Measurements from ENCODE around the gene NEK10. TPM values are rescaled to one million over a fixed set of nuclear protein-coding genes. Genes with fewer than 3 reads are reported as not detected.
"Not testable (repeated sequence)": the region's sequence is repeated elsewhere in the genome, so short reads cannot be mapped to it uniquely, and the experiment has no call there.

The NEK10 gene
- total RNA-seq, result 4.1 TPM
- 1.0 TPM for polyA plus RNA-seq (ENCODE audit: insufficient read depth, low read depth, low replicate concordance)
- long read RNA-seq, donor 1, result 0 reads
- long read RNA-seq, donor 2, result 0 reads
- long read RNA-seq, donor 3, result 0 reads
- long read RNA-seq, donor 4, result 0 reads
- long read RNA-seq, donor 5, result 0 reads
- long read RNA-seq, donor 6, result 0 reads
- long read RNA-seq, donor 7, result 0 reads
- long read RNA-seq, donor 8, result 0 reads
- long read RNA-seq, donor 9, result 0 reads
- long read RNA-seq, donor 10, result 0 reads

GRCh38 chr3:27368831-27369607 is at the start of gene NEK10:
Gene NEK10 (minus strand): TSS chr3:27369383. CDS start chr3:27352882, 16,501 bp downstream.
- peak within 1 kb of the TSS; percentile 83 to 98 (median 94) for H3K4me3 ChIP-seq (ENCODE audit: low read length in 3 of 3)
- intact Hi-C loops (cut with DNase I), result no loop called here
- H3K9ac ChIP-seq (ENCODE audit: low read length in 3 of 3), result peak within 1 kb of the TSS; percentile 22 to 69 (median 34)
- H3K9me3 ChIP-seq (ENCODE audit: control insufficient read depth in 2 of 3, insufficient read depth in 1 of 3, low read length in 3 of 3), result no peaks in the 10 kb centered on the region
- no peaks in the 10 kb centered on the region for H3K27me3 ChIP-seq (ENCODE audit: control insufficient read depth, insufficient read depth, low read length)
- H3K4me1 ChIP-seq (ENCODE audit: control insufficient read depth in 2 of 3, insufficient read depth in 2 of 3, low read depth in 1 of 3, low read length in 3 of 3), result peaks cover 0 to 6% (median 0%) of the 10 kb centered on the region in 3 donors
- H3K36me3 ChIP-seq (ENCODE audit: control insufficient read depth in 2 of 3, insufficient read depth in 3 of 3, low read length in 3 of 3), result no peaks in the 10 kb centered on the region
- DNase-seq (peak; percentile 95 to 97 (median 96)), FAIRE-seq (peak; percentile 41)
- H3K27ac ChIP-seq (ENCODE audit: low read depth in 2 of 2, low read length in 2 of 2), result no peak within 1 kb of the TSS
- peak; percentile 9 for TF ChIP-seq CTCF (IDR thresholded peaks at IDR 0.05; ENCODE audit: borderline replicate concordance, extremely low read depth, insufficient read depth)

- Histone ChIP-seq H3K27me3 (ENCODE audit: control insufficient read depth, insufficient read depth, low read length) (no peaks in the 10 kb centered on the region), H3K4me1 (ENCODE audit: control insufficient read depth in 2 of 3, insufficient read depth in 2 of 3, low read depth in 1 of 3, low read length in 3 of 3) (no peaks in the 10 kb centered on the region), H3K9ac (ENCODE audit: low read length in 3 of 3) (no peak overlapping the region), H3K4me3 (ENCODE audit: low read length in 3 of 3) (no peak overlapping the region), H3K36me3 (ENCODE audit: control insufficient read depth in 2 of 3, insufficient read depth in 3 of 3, low read length in 3 of 3) (peaks cover 0 to 5% (median 0%) of the 10 kb centered on the region in 3 donors), H3K9me3 (ENCODE audit: control insufficient read depth in 2 of 3, insufficient read depth in 1 of 3, low read length in 3 of 3) (no peaks in the 10 kb centered on the region), H3K27ac (ENCODE audit: low read depth in 2 of 2, low read length in 2 of 2) (no peak overlapping the region)
- FAIRE-seq (no peak), DNase-seq (no peak)
- intact Hi-C loops (cut with DNase I), result no loop called here
- no peak for TF ChIP-seq CTCF (IDR thresholded peaks at IDR 0.05; ENCODE audit: borderline replicate concordance, extremely low read depth, insufficient read depth)
Measured at GRCh38 chr3:27415202-27415601, 46.0 kb upstream of the NEK10 start.

GRCh38 chr3:27392950-27393679 is 23.9 kb upstream of the NEK10 start:
- H3K27me3 ChIP-seq (ENCODE audit: control insufficient read depth, insufficient read depth, low read length), result no peaks in the 10 kb centered on the region
- no peaks in the 10 kb centered on the region for H3K9me3 ChIP-seq (ENCODE audit: control insufficient read depth in 2 of 3, insufficient read depth in 1 of 3, low read length in 3 of 3)
- H3K4me3 ChIP-seq (ENCODE audit: low read length in 3 of 3), result no peak overlapping the region
- no peaks in the 10 kb centered on the region for H3K4me1 ChIP-seq (ENCODE audit: control insufficient read depth in 2 of 3, insufficient read depth in 2 of 3, low read depth in 1 of 3, low read length in 3 of 3)
- FAIRE-seq, result no peak
- no peak for DNase-seq
- no peaks in the 10 kb centered on the region for H3K36me3 ChIP-seq (ENCODE audit: control insufficient read depth in 2 of 3, insufficient read depth in 3 of 3, low read length in 3 of 3)
- no peak overlapping the region for H3K9ac ChIP-seq (ENCODE audit: low read length in 3 of 3)
- no peak overlapping the region for H3K27ac ChIP-seq (ENCODE audit: low read depth in 2 of 2, low read length in 2 of 2)
- intact Hi-C loops (cut with DNase I), result no loop called here
- no peak for TF ChIP-seq CTCF (IDR thresholded peaks at IDR 0.05; ENCODE audit: borderline replicate concordance, extremely low read depth, insufficient read depth)

GRCh38 chr3:27392414-27392813 is 23.2 kb upstream of the NEK10 start:
- DNase-seq; H3K4me3 ChIP-seq (ENCODE audit: low read length in 3 of 3); H3K27ac ChIP-seq (ENCODE audit: low read depth in 2 of 2, low read length in 2 of 2); H3K36me3 ChIP-seq (ENCODE audit: control insufficient read depth in 2 of 3, insufficient read depth in 3 of 3, low read length in 3 of 3); H3K27me3 ChIP-seq (ENCODE audit: control insufficient read depth, insufficient read depth, low read length); intact Hi-C loops (cut with DNase I); H3K9ac ChIP-seq (ENCODE audit: low read length in 3 of 3); H3K4me1 ChIP-seq (ENCODE audit: control insufficient read depth in 2 of 3, insufficient read depth in 2 of 3, low read depth in 1 of 3, low read length in 3 of 3); H3K9me3 ChIP-seq (ENCODE audit: control insufficient read depth in 2 of 3, insufficient read depth in 1 of 3, low read length in 3 of 3); FAIRE-seq: not testable (repeated sequence)
